Hematopoietic multipotent progenitor cell (in vitro differentiated cells): ENCODE results near the gene FXYD3. TPM values are rescaled to one million over a fixed set of nuclear protein-coding genes. Genes with fewer than 3 reads are reported as not detected.

Experiments used
- DNase-seq, 3 donors: peaks; one replicate each; pipeline ENCODE4 v3.0.0-alpha.2; 2011 to 2015; ENCODE audit warnings: low read depth in 2 of 3, low spot score in 2 of 3
- total RNA-seq: library from RNA; depleted of rRNA; stranded (reverse); fragments of >200 nt; gene quantifications from one replicate; pipeline ENCODE4 v1.2.3, GENCODE V29; 2012

Gene FXYD3
- total RNA-seq, 1 donor = 0.81 TPM

DNA sequence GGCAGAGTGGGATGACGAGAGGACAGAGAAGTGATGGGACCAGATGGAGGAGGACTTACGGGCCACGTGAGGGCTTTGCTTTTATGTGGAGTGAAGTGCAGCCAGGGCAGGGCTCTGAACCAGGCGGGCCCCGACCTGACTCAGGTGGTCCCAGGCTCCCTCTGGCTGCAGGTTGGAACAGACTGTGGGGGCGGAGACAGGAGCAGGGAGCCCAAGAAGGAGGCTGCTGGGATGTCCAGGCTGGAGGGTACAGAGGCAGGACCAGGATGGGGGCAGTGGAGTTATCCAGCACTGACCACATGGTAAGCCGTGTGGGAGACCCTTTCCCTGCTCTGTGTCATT, 41.0 kb downstream of the FXYD3 start:
- DNase-seq = no peak

DNA sequence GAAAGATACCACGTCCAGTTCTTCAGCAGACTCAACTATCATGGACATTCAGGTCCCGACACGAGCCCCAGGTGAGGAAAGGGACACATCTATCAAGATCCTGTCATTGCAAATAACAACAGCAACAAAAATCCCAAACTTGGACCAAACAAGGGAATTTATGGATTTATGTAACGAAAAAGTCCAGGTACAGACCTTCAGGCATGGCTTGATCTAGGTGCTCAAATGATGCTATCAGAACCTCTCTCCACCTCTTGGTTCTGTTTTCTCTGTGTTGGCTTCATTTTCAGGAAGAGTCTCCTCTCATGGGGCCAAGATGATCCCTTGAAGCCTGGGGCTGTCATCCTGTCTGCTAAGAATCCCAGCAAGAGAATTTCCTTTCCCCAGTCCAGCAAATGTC, 41.8 kb downstream of the FXYD3 start:
- DNase-seq = no peak

DNA sequence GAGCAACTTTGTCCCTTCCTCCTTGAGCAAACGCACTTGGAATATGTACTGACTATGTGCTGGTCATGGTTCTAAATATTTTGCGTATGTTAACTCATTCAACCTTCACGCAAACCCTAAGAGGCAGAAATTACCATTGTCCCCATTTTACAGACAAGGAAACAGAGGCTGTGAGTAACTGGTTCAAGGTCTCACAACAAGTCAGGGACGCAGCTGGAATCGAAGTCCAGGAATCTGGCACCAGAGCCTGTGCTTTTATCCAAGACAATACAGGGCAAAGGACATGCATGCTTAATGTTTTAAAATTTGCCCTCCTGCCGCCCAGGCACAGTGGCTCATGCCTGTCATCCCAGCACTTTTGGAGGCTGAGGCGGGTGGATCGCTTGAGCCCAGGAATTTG, 44.0 kb downstream of the FXYD3 start:
- no peak for DNase-seq

DNA sequence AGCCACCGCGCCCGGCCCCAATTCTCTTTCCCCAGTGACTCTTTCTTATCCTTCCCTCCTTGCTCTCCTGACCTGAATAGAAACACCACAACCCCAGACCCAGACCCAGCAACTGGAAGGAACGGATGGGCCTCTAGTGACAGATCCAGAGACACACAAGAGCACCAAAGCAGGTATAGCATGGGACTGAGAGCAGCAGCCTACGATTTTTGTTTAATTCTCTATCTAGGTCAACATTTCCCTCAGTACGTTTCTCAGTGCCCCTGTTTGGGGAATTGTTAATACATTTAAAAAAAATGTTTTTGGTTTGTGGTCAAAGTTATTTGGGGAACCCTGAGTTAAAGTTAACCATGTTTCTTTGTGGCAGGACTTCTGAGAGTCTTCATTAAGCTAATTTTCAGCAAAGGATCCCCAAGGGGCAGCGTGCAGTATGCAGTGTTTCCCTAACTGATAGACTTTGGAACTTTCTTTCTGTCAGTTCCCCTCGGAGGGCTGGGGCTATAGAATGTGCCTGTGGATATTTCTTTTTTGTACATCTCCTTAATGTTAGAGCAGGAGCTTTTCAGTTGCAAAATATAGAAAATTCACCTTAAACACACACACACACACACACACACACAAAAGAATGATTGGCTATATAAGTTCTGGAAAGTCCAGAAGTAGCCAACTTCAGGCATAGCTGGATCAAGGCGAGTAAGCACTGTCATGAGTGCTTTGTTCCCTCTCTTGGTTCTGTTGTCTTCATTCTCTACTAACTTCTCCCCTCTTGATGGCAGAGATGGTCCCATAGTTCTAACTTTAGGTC, 45.2 kb downstream of the FXYD3 start:
- no peak for DNase-seq

DNA sequence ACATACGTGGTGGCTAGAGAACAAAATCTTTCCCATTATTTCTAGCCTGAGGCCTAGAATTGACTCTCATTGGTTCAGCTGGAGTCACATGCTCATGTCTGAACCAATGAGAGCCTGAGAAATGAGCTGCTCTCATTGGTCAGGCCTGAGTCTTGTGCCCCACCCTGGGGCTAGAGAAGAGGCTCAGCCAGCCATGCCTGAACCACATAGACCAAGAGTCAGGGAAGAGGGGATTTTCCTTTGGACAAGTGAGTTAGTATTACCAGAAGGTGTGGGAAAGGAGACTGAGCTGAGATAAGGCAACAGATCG, 45.8 kb downstream of the FXYD3 start:
- no peak for DNase-seq

DNA sequence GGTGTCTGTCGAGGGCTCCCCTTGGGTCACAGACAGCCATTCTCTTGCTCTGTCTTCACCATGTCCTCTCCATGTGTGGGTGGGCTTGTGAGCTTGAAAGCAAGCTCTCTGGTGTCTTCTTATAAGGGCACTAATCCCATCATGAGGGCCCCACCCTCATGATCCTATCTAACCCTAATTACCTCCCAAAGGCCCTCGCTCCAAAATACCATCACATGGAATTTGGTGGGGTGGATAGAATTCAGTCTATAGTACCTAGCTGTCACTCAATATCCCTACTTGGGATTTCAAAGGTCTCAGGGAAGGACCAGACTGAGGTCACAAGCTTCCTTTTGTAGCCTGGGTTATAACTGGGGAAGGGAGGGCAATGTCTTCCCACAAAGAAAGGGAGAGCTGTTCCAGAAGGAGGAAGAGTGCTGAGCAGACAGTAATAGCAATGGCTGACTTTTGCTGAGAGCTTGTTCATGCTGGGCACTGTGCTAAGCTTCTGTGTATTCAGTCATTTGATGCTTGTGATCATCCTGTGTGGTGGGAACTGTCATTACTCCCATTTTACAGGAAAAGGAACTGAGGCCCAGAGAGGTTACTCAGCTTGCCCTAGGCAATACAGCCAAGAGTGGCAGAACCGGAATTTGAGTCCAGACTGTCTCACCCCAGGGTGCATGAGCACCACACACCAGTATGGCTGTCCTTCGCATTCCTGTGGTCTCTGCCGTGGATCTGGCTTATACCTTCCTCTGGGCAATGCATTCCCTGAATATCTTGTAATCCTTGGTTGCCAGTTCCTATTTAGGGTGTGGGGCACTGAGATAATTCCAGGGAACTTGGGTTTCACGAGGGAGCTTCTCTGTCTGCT, 47.1 kb downstream of the FXYD3 start:
- DNase-seq = no peak

DNA sequence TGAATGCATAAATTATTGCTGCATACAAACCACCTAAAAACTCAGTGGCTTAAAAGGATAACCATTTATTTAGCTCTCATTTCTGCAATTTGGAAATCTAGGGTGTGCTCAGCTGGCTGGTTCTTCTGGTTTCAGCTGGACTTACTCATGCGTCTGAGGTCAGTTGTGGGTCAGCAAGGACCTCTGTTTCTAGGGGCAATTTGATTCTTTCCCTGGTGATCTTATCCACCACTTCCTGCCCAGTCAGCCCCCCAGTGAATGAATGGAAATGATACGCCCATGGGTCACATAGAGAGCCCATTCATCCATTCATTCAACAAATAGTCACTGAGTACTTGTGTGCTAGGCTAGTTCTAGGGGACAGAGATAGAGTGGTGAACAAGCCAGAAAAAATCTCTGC, 48.8 kb downstream of the FXYD3 start:
- DNase-seq = no peak

DNA sequence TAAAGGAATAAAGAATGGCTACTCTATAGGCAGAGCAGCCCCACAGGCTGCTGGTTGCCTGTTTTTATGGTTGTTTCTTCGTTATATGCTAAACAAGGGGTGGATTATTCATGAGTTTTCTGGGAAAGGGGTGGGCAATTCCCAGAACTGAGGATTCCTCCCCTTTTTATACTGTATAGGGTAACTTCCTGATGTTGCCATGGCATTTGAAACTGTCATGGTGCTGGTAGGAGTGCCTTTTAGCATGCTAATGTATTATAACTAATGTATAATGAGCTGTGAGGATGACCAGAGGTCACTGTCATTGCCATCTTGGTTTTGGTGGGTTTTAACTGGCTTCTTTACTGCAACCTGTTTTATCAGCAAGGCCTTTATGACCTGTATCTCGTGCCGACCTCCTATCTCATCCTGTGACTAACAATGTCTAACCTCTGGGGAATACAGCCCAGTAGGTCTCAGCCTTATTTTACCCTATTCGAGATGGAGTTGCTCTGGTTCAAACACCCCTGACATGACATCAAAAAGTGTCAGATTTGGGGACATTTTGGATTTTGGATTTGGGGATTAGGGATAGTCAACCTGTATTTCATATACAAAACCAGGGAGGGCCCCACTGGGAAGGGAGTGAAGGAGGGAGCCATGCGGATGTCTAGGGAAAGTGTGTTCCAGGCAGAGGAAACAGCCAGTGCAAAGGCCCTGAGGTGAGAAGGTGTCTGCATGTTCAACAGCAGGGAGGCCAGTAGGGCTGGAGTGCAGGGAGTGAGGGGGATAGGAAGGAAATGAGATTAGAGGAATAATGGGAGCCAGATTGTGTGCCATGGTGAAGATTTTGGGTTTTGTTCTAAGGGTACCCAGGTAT, 49.8 kb downstream of the FXYD3 start:
- no peak for DNase-seq

DNA sequence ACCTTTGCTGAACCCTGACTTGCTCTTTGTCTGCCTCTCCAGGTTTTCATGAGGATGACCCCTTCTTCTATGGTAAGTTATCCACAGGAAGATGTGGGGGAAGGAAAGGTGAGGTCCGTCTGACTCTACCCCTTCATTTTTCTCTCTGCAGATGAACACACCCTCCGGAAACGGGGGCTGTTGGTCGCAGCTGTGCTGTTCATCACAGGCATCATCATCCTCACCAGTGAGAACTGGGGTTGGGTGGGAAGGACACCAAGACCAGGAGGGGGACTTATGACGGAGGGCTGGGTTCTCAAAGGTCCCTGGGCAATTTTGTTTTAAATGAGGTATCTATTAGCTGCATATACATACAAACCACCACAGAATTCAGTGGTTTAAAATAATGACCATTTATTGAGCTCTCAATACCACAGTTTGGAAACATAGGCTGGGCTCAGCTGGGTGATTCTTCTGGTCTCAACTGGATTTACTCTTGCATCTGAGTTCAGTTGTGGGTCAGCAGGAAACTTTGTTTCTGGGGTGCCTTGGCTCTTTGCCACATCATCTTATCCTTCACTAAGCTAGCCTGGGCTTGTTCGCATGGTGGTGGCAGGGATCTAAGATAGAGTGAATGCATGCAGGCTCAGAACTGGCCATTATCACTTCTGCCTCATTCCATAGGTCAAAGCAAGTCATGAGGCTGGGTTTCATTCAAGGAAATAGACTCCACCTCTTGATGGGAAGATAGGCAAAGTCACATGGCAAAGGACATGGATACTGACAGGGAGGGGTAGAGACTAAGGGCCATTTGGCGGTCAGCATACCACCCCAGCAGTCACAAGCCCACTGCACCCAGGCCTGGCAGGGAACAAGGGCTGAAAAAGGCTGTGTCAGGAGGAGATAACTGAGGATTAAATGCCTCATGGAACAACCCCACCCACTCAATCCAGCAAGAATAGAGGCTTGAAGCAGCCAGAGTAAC, 50.8 kb downstream of the FXYD3 start:
- no peak for DNase-seq

DNA sequence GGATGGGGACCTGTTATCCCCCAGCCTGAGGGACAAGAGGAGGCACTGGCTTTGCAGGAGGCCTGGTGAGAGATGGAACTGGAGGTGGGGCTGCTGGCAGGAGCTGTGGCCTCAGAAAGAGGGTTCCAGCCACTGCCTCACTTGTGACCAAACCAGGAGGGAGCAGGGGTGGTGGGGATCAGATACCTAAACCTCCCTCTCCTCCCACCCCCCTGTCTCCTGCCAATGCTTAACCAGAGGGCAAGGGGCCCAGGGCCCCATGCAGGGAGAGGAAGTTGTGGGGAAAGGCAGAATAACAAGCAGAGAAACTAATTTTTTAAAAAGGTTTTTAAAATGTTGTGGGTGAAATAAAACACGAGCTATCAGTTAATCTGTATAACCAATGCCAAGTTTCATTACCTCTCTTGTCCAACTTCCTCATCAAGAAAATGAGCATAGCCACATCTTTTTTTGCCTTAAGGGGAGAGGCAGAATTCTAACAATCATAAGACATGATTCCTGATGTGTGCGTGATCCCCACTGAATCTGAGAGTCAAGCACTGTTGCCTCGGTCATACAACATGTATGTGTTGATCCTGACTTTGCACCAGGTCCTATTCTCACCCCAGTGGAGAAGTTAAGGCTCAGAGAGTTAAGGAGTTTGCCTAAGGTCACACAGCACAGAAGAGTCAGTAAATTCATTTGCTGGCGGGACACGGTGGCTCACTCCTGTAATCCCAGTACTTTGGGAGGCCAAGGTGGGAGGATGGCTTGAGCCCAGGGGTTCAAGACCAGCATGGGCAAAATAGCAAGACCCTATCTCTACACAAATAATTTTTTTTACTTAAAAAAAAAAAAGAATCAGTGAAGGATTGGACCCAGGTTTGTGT, 51.9 kb downstream of the FXYD3 start:
- peak in 2 of 3 donors; percentile 52 to 88 for DNase-seq

DNA sequence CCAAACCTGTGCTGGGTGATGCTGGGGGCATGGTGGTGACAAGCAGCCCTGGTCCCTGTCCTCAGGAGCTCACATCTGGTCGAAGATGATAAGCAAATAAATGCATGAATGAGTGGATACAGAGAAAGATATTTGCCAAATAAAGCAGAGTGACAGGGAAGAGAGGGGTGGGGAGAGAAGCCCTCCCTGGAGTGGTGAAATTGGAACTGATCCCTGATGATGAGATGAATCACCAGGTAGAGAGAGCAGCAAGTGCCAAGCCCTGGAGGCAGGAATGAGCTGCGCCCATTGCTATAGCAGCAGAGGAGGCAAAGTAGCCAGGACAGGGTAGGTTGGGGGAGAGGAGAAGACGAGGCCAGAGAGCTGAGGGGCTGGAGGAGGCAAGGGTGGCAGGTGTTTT, 52.6 kb downstream of the FXYD3 start:
- DNase-seq = no peak

DNA sequence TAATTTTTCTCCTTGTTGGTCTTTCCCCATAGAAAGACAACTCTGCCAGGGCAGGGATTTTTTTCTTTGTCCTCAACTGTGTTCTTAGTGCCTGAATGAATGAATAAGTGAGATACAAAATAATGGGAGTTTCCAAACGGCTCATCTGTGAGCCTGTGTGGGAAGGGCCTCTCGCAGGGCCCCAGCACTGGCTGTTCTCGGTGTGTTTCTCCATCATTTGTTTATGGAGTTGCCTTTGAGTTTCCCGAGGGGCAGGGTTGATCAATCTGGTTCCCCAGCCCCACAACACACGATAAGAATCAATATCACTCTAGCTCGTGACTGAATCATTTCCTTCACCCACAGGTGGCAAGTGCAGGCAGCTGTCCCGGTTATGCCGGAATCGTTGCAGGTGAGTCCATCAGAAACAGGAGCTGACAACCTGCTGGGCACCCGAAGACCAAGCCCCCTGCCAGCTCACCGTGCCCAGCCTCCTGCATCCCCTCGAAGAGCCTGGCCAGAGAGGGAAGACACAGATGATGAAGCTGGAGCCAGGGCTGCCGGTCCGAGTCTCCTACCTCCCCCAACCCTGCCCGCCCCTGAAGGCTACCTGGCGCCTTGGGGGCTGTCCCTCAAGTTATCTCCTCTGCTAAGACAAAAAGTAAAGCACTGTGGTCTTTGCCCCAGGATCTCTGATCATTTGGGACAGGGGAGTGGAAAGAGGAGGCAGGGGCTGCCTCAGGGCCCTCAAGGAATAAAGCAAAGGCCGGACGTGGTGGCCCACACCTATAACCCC, 53.8 kb downstream of the FXYD3 start:
- no peak for DNase-seq

DNA sequence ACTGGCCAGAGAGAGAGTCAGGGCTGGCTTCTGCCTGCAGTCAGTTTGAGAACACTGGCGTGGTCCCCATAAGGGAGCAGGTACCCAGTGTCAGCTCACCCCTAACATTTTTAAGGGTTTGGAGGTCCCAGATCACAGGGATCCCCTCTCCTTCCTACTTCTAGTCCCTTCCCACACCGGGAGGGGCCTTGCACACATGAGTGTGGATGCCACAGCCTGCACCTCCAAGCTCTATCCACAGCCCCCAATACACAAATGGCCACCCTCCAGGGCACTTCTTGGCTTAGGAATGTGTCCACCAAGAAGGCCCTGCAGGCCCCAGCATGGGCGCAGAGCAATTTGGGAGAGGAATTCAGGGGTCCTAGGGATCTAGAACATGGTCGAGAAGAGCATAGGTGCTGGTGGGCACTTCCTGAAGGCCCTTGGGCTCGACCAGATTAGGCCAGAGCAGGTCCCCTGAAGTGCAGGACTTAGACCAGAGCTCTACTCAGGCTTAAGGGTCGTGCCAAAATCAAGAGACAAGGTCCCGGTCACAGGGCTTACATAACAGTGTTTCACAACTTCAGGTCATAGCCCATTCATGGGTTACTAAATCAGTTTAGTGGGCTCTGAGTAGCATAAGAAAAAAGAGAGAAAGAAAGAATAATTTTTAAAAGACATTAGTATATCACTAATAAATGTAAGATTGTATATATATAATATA, 54.9 kb downstream of the FXYD3 start:
- no peak for DNase-seq

DNA sequence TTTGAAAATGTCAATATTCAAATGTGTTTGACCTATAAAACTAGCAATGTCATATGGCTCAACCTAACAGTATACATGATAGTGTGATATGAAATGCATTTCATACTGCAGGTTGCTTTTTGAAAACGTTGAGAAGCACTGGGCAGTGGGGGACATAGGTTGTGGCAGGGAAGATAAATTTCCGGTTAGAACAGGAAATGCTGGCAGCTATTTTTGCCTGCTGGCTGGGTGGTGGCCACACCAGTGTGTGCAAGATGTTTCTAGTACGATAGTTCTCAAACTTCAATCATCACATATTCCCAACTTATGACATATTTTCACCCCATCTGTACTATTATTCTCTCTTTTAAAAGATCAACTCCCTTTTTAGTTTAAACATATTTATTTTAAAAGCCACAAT, 56.1 kb downstream of the FXYD3 start:
- peak in 1 of 3 donors; percentile 63 for DNase-seq
